Kidney tubule cell (primary cell): ENCODE data around the gene HOXD10.

Experiments
- DNase-seq: peaks from one replicate; pipeline ENCODE4 v3.0.0-alpha.2; 2018; ENCODE audit warnings: low spot score

HOXD10 gene

GRCh38 chr2:176082824-176083751 is 33.5 kb upstream of the HOXD10 start:
- no peak for DNase-seq

GRCh38 chr2:176083796-176084261 is 32.7 kb upstream of the HOXD10 start, which contains the start of gene EVX2:
EVX2 (minus strand) TSS chr2:176083962; CDS start chr2:176083776, 186 bp downstream.
- DNase-seq: no peak

GRCh38 chr2:176084611-176085119 is 31.9 kb upstream of the HOXD10 start:
- DNase-seq: no peak

GRCh38 chr2:176085120-176085788 is 31.3 kb upstream of the HOXD10 start:
- no peak for DNase-seq

- peak; percentile 31 for DNase-seq
Measured at GRCh38 chr2:176085861-176086771, 30.5 kb upstream of the HOXD10 start.

- DNase-seq: no peak
Measured at GRCh38 chr2:176087330-176088047, 29.1 kb upstream of the HOXD10 start.

- DNase-seq: peak; percentile 51
Measured at GRCh38 chr2:176088048-176088936, 28.3 kb upstream of the HOXD10 start.

GRCh38 chr2:176088937-176089842 is 27.4 kb upstream of the HOXD10 start:
- no peak for DNase-seq

GRCh38 chr2:176089843-176090395 is 26.7 kb upstream of the HOXD10 start:
- DNase-seq: no peak

- DNase-seq: no peak
Measured at GRCh38 chr2:176090862-176091261, 25.7 kb upstream of the HOXD10 start.

- no peak for DNase-seq
Measured at GRCh38 chr2:176091329-176092258, 25.0 kb upstream of the HOXD10 start.

GRCh38 chr2:176092270-176093144 is 24.1 kb upstream of the HOXD10 start, which contains the start of gene HOXD13:
HOXD13 (plus strand) TSS chr2:176092721; CDS start chr2:176092891, 170 bp downstream.
- DNase-seq: no peak

GRCh38 chr2:176093145-176093897 is 23.3 kb upstream of the HOXD10 start:
- no peak for DNase-seq

- DNase-seq: no peak
Measured at GRCh38 chr2:176093898-176094249, 22.7 kb upstream of the HOXD10 start.

- DNase-seq: no peak
Measured at GRCh38 chr2:176094349-176094748, 22.2 kb upstream of the HOXD10 start.

GRCh38 chr2:176095421-176095820 is 21.2 kb upstream of the HOXD10 start:
- no peak for DNase-seq
